Ovary (tissue), 9 donors: Measurements from ENCODE around the gene LCNL1. TPM values are rescaled to one million over a fixed set of nuclear protein-coding genes. Genes with fewer than 3 reads are reported as not detected.
A peak's percentile ranks its signal among the peaks of the same experiment; 100 is the strongest.

Source experiments
- DNase-seq, 5 donors: peaks; one replicate each; pipeline ENCODE4 v3.0.0-alpha.2; 2019 to 2020
- H3K27ac ChIP-seq, 2 donors: fragments of 200-600 bp; one replicate each; pipeline versions ENCODE4 v1.5.1 to v1.8.0; 2019 to 2022
- H3K27me3 ChIP-seq: fragments of 200-600 bp; one replicate; pipeline ENCODE4 v1.8.0; 2022
- H3K36me3 ChIP-seq: fragments of 200-600 bp; sonication (generic); one replicate; pipeline ENCODE4 v1.5.1; 2019
- H3K4me1 ChIP-seq: one replicate; pipeline ENCODE4 v1.8.1; 2013; ENCODE audit warnings: mild to moderate bottlenecking, moderate library complexity; ENCODE audit not compliant: insufficient read depth
- H3K4me3 ChIP-seq: fragments of 200-600 bp; sonication (generic); one replicate; pipeline ENCODE4 v1.5.1; 2017
- H3K9me3 ChIP-seq, 2 donors: fragments of 200-600 bp in 1 of 2; sonication (generic) in 1 of 2; one replicate each; pipeline versions ENCODE4 v1.5.1 to v1.8.1; 2013 to 2019; ENCODE audit warnings: mild to moderate bottlenecking in 1 of 2, moderate library complexity in 1 of 2
- EP300 ChIP-seq: sonication (generic); formaldehyde crosslinking; IDR thresholded peaks from one replicate; pipeline ENCODE4 v1.6.1; 2017; ENCODE audit warnings: antibody characterized with exemption
- POLR2A ChIP-seq: fragments of 450-650 bp; IDR thresholded peaks from one replicate; pipeline ENCODE4 v1.6.1; 2017; ENCODE audit warnings: antibody characterized with exemption, mild to moderate bottlenecking, moderate library complexity
- WGBS, 3 donors: extraction: QIAGEN DNeasy Blood & Tissue Kit in 1 of 3; methylation state at CpG; one replicate each; pipeline versions ENCODE4 v1.1.5 to v1.1.7; 2013 to 2017; 5-methylcytosine and 5-hydroxymethylcytosine counted together
- intact Hi-C, 4 donors: fragments of 100-400 bp; cut with DNase I; formaldehyde crosslinking; loops; one replicate each; pipeline versions ENCODE4 v1.11.0 to v1.15.1; 2022 to 2023
- polyA plus RNA-seq, 2 donors: library from polyadenylated mRNA; stranded (reverse); fragments of 200-250 nt in 1 of 2; fragments of 350-450 nt in 1 of 2; fragmentation: Illumina TruSeq in 1 of 2; extraction: RNeasy Lipid Tissue Mini Kit (QIAGEN cat#74804) in 1 of 2; gene quantifications; one replicate each; pipeline ENCODE4 v1.2.3, GENCODE V29; 2013 to 2014
- total RNA-seq, 7 donors: library from RNA; depleted of rRNA in 2 of 7; stranded (reverse); fragments of >200 nt in 2 of 7; fragmentation: NEBNext Ultra II Directional in 3 of 7; extraction: Animal tissue kit (Norgen Biotek cat#: 25700) in 3 of 7; gene quantifications; one replicate each; pipeline versions ENCODE4 v1.1.0 to v1.2.4, GENCODE V29; 2016 to 2023
- TF ChIP-seq, protein P1 (sequence below), 3 donors: fragments of 450-650 bp in 2 of 3; fragments of 200-600 bp in 1 of 3; IDR thresholded peaks; one replicate each; pipeline versions ENCODE4 v1.5.1 to v1.8.0; 2016 to 2022; ENCODE audit warnings: antibody characterized with exemption in 3 of 3, mild to moderate bottlenecking in 1 of 3
- donor health status: DM: no; HTN: no; CAD: no; lungs with moderate emphysema.
- donor health status: DM: no; HTN: no; CAD: no.
- donor health status: Bipolar disorder and iron deficiency.
- donor health status: DM: yes; HTN: yes; CAD: no.
- donor health status: DM: no; HTN: no; CAD: no.
- donor health status: DM: yes; HTN: yes; CAD: no.

Gene LCNL1
- total and polyA plus RNA-seq, 9 donors: 0.17 to 1.6 (median 0.47) TPM; not detected in 1

GRCh38 chr9:136944212-136944518 lies 38.6 kb upstream of the LCNL1 start:
- WGBS, 3 donors: 0% methylated on average over 10 to 45 of the region's 45 CpGs
- intact Hi-C loops: loop anchor here in 1 of 4 donors (5.0 to 10.0 kb wide), 2 partner anchors 57 to 99 kb away; partner anchors contain the start of genes AJM1, PHPT1 and TRAF2
- TF ChIP-seq, protein P1, sequence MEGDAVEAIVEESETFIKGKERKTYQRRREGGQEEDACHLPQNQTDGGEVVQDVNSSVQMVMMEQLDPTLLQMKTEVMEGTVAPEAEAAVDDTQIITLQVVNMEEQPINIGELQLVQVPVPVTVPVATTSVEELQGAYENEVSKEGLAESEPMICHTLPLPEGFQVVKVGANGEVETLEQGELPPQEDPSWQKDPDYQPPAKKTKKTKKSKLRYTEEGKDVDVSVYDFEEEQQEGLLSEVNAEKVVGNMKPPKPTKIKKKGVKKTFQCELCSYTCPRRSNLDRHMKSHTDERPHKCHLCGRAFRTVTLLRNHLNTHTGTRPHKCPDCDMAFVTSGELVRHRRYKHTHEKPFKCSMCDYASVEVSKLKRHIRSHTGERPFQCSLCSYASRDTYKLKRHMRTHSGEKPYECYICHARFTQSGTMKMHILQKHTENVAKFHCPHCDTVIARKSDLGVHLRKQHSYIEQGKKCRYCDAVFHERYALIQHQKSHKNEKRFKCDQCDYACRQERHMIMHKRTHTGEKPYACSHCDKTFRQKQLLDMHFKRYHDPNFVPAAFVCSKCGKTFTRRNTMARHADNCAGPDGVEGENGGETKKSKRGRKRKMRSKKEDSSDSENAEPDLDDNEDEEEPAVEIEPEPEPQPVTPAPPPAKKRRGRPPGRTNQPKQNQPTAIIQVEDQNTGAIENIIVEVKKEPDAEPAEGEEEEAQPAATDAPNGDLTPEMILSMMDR (IDR thresholded peaks at IDR 0.05): no peak
- no peak for TF ChIP-seq EP300
- no peak for TF ChIP-seq POLR2A
- Histone ChIP-seq H3K9me3 (no peaks in the 10 kb centered on the region), H3K4me1 (peaks cover 8% of the 10 kb centered on the region), H3K4me3 (peak overlapping the region; percentile 92), H3K36me3 (no peaks in the 10 kb centered on the region), H3K27me3 (no peaks in the 10 kb centered on the region), H3K27ac (peak overlapping the region; percentile 4 to 73)
- DNase-seq: no peak

- 4 to 14% (median 7%) methylated on average over 23 to 74 of the region's 74 CpGs for WGBS, 3 donors
- intact Hi-C loops: loop anchor here in 1 of 4 donors (5.0 to 10.0 kb wide), 2 partner anchors 57 to 100 kb away; partner anchors contain the start of genes AJM1, PHPT1 and TRAF2
- DNase-seq: peak; percentile 93 to 97 (median 95)
- H3K4me3 ChIP-seq: peak within 1 kb of the TSS; percentile 92
- H3K36me3 ChIP-seq: no peaks in the 10 kb centered on the region
- H3K27me3 ChIP-seq: no peaks in the 10 kb centered on the region
- H3K9me3 ChIP-seq: no peaks in the 10 kb centered on the region
- H3K4me1 ChIP-seq: peaks cover 9% of the 10 kb centered on the region
- peak within 1 kb of the TSS; percentile 4 to 73 for H3K27ac ChIP-seq
- peak; percentile 47 for TF ChIP-seq POLR2A
- TF ChIP-seq, protein P1 (IDR thresholded peaks at IDR 0.05): peak; percentile 99 to 100 (median 99)
- TF ChIP-seq EP300: no peak
Measured at GRCh38 chr9:136944519-136945332, 38.1 kb upstream of the LCNL1 start, which contains the start of the genes C8G and FBXW5. Gene C8G (plus strand): TSS chr9:136945243. CDS start chr9:136945321, 78 bp downstream. Gene FBXW5 (minus strand): TSS chr9:136944738. CDS start chr9:136944083, 655 bp downstream.

DNA sequence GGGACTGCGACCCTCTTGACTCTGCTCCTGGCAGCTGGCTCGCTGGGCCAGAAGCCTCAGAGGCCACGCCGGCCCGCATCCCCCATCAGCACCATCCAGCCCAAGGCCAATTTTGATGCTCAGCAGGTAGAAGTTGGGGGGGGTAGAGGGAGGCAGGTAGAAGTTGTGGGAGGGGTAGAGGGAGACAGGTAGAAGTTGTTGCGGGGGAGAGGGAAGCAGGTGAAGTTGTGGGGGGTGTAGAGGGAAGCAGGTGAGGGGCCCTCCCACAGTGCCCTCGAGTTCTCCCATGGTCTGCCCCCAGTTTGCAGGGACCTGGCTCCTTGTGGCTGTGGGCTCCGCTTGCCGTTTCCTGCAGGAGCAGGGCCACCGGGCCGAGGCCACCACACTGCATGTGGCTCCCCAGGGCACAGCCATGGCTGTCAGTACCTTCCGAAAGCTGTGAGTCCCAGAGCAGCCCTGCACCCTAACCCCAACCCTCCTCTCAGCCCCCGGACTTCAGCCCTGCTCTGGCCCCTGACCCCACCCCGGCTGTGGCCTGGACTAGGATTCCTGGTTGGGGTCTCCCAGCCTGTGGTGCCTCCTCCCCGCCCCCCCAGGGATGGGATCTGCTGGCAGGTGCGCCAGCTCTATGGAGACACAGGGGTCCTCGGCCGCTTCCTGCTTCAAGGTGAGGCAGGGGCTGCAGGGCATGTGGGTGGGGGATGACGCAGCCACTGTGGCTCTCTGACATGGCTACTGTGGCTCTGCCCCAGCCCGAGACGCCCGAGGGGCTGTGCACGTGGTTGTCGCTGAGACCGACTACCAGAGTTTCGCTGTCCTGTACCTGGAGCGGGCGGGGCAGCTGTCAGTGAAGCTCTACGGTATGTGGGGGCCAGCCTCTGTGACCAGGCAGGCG lies 37.2 kb upstream of the LCNL1 start:
- peak in 2 of 5 donors; percentile 57 to 58 for DNase-seq
- intact Hi-C loops: loop anchor here in 2 of 4 donors (2.0 to 10.0 kb wide), 2 partner anchors 89 to 101 kb away; partner anchors contain the start of genes AJM1 (in 1 of the 2) and PHPT1 (in 1 of the 2)
- 82 to 88% (median 86%) methylated on average over 27 to 30 of the region's 30 CpGs for WGBS, 3 donors
- Histone ChIP-seq H3K27ac (no peak overlapping the region), H3K4me3 (no peak overlapping the region), H3K36me3 (no peaks in the 10 kb centered on the region), H3K9me3 (no peaks in the 10 kb centered on the region), H3K27me3 (no peaks in the 10 kb centered on the region), H3K4me1 (peaks cover 13% of the 10 kb centered on the region)
- TF ChIP-seq POLR2A (no peak), EP300 (no peak)
- TF ChIP-seq, protein P1 (IDR thresholded peaks at IDR 0.05): no peak
